Measurements from ENCODE around the gene SHB.

The SHB gene

GRCh38 chr9:38066914-38067858 lies 1.8 kb downstream of the SHB start (continued):
- no peak for TF ChIP-seq ZNF211 (tag by site-specific recombination; IDR thresholded peaks at IDR 0.05; ENCODE audit: low read depth)
- TF ChIP-seq ZNF354C (tag by site-specific recombination; IDR thresholded peaks at IDR 0.05; ENCODE audit: borderline replicate concordance, low read depth), result no peak
- TF ChIP-seq HOXC10 (CRISPR knock-in tag; IDR thresholded peaks at IDR 0.05), result no peak
- TF ChIP-seq HIC1 (tag by site-specific recombination; IDR thresholded peaks at IDR 0.05), result no peak
- no peak for TF ChIP-seq ZNF16 (tag by site-specific recombination; IDR thresholded peaks at IDR 0.05; ENCODE audit: low read depth)
- TF ChIP-seq ZBTB7A (tag by site-specific recombination; IDR thresholded peaks at IDR 0.05; ENCODE audit: low read depth), result no peak
- TF ChIP-seq ATF2 (tag by site-specific recombination; IDR thresholded peaks at IDR 0.05; ENCODE audit: low read depth), result no peak
- TF ChIP-seq ZNF404 (tag by site-specific recombination; IDR thresholded peaks at IDR 0.05), result no peak
- no peak for TF ChIP-seq ZNF791 (tag by site-specific recombination; IDR thresholded peaks at IDR 0.05)
- TF ChIP-seq ZSCAN16 (tag by site-specific recombination; IDR thresholded peaks at IDR 0.05), result no peak
- no peak for TF ChIP-seq ZNF624 (tag by site-specific recombination; IDR thresholded peaks at IDR 0.05)
- TF ChIP-seq ZBTB10 (tag by site-specific recombination; IDR thresholded peaks at IDR 0.05), result no peak
- no peak for TF ChIP-seq ZFHX2 (tag by site-specific recombination; conservative IDR thresholded peaks at IDR 0.05)
- TF ChIP-seq ZNF350 (tag by site-specific recombination; IDR thresholded peaks at IDR 0.05), result no peak
- TF ChIP-seq ZNF18 (tag by site-specific recombination; IDR thresholded peaks at IDR 0.05), result no peak
- TF ChIP-seq ZNF341 (tag by site-specific recombination; IDR thresholded peaks at IDR 0.05; ENCODE audit: low read depth), result peak; percentile 80
- TF ChIP-seq ZNF521 (tag by site-specific recombination; IDR thresholded peaks at IDR 0.05), result no peak
- no peak for TF ChIP-seq ZNF214 (tag by site-specific recombination; IDR thresholded peaks at IDR 0.05; ENCODE audit: borderline replicate concordance)
- peak; percentile 41 for TF ChIP-seq ZBTB26 (tag by site-specific recombination; optimal IDR thresholded peaks at IDR 0.05)
- no peak for TF ChIP-seq ZNF2 (tag by site-specific recombination; IDR thresholded peaks at IDR 0.05)
- TF ChIP-seq ZNF707 (tag by site-specific recombination; IDR thresholded peaks at IDR 0.05), result no peak
- TF ChIP-seq KLF9 (tag by site-specific recombination; IDR thresholded peaks at IDR 0.05; ENCODE audit: low read depth), result no peak
- TF ChIP-seq ZFP41 (tag by site-specific recombination; IDR thresholded peaks at IDR 0.05; ENCODE audit: borderline replicate concordance), result no peak
- no peak for TF ChIP-seq ZNF169 (tag by site-specific recombination; IDR thresholded peaks at IDR 0.05)
- TF ChIP-seq ZNF510 (tag by site-specific recombination; IDR thresholded peaks at IDR 0.05; ENCODE audit: insufficient replicate concordance), result no peak
- no peak for TF ChIP-seq ZNF530 (tag by site-specific recombination; IDR thresholded peaks at IDR 0.05; ENCODE audit: low read depth)
- TF ChIP-seq ZFP37 (tag by site-specific recombination; IDR thresholded peaks at IDR 0.05), result no peak
- no peak for TF ChIP-seq ZNF114 (tag by site-specific recombination; IDR thresholded peaks at IDR 0.05)
- TF ChIP-seq ZXDB (tag by site-specific recombination; IDR thresholded peaks at IDR 0.05), result no peak
- TF ChIP-seq ZNF792 (tag by site-specific recombination; IDR thresholded peaks at IDR 0.05), result no peak
